SK-N-SH (cell line): ENCODE results near the gene CEP89. TPM values are rescaled to one million over a fixed set of nuclear protein-coding genes. Genes with fewer than 3 reads are reported as not detected.

Experiments
- CTCF ChIA-PET: fragments of 300-600, 350-600 bp; formaldehyde crosslinking; extraction: SDS; loops from one replicate; lab custom pipeline; 2021; lab: Yijun Ruan, JAX
- POLR2A ChIA-PET: fragments of 350-600 bp; sonication (Branson Sonifier 250); formaldehyde crosslinking; extraction: SDS; loops from one replicate; lab custom pipeline; 2020; ENCODE audit warnings: antibody characterized with exemption, inconsistent platforms; lab: Yijun Ruan, JAX
- DNase-seq: peaks from one replicate; pipeline ENCODE4 v3.0.0; 2012
- H2AFZ ChIP-seq: fragments of 200-600 bp; sonication (generic); 2 replicates; pipeline ENCODE4 v1.8.1; 2016; ENCODE audit warnings: antibody characterized with exemption, mild to moderate bottlenecking, low read depth
- H3F3A ChIP-seq: fragments of 200-600 bp; sonication (generic); replicated peaks from 2 replicates; pipeline ENCODE3; 2016; ENCODE audit warnings: antibody characterized with exemption, mild to moderate bottlenecking; ENCODE audit not compliant: insufficient read depth
- H3K27ac ChIP-seq, 2 experiments: fragments of 200-500 bp in 1 of 2; fragments of 200-600 bp in 1 of 2; sonication (Bioruptor generic) in 1 of 2; sonication (generic), shearing (Covaris generic) in 1 of 2; 2 replicates each; pipeline versions ENCODE4 v1.5.1 to v1.6.1; 2014 to 2016; ENCODE audit warnings: low read depth in 2 of 2, inconsistent platforms in 1 of 2, low read length in 1 of 2, mild to moderate bottlenecking in 1 of 2, mixed read lengths in 1 of 2
- H3K27me3 ChIP-seq: fragments of 200-600 bp; sonication (generic), shearing (Covaris generic); 2 replicates; pipeline ENCODE4 v1.6.1; 2016; ENCODE audit warnings: mixed run types; ENCODE audit not compliant: insufficient read depth
- H3K36me3 ChIP-seq, 2 experiments: fragments of 200-500 bp in 1 of 2; fragments of 200-600 bp in 1 of 2; sonication (Bioruptor generic) in 1 of 2; sonication (generic) in 1 of 2; replicated peaks in 1 of 2; 2 replicates each; pipeline versions ENCODE3 to v1.5.1; 2014 to 2016; ENCODE audit warnings: low read length in 1 of 2, mild to moderate bottlenecking in 1 of 2; ENCODE audit not compliant: insufficient read depth in 2 of 2, control insufficient read depth in 1 of 2
- H3K4me1 ChIP-seq, 2 experiments: fragments of 200-500 bp in 1 of 2; fragments of 200-600 bp in 1 of 2; sonication (Bioruptor generic) in 1 of 2; sonication (generic), shearing (Covaris generic) in 1 of 2; 2 replicates each; pipeline versions ENCODE4 v1.5.1 to v1.6.1; 2014 to 2016; ENCODE audit warnings: low read depth in 1 of 2, low read length in 1 of 2, mixed run types in 1 of 2; ENCODE audit not compliant: insufficient read depth in 2 of 2, control insufficient read depth in 1 of 2
- H3K4me2 ChIP-seq: fragments of 200-600 bp; sonication (generic), shearing (Covaris generic); 2 replicates; pipeline ENCODE4 v1.6.1; 2017; ENCODE audit warnings: mixed run types
- H3K4me3 ChIP-seq, 2 experiments: fragments of 200-500 bp in 1 of 2; fragments of 200-600 bp in 1 of 2; sonication (Bioruptor generic) in 1 of 2; sonication (generic), shearing (Covaris generic) in 1 of 2; 2 replicates each; pipeline versions ENCODE4 v1.5.1 to v1.8.1; 2014 to 2016; ENCODE audit warnings: low read depth in 2 of 2, inconsistent platforms in 1 of 2, low read length in 1 of 2, mild to moderate bottlenecking in 1 of 2, mixed read lengths in 1 of 2, moderate library complexity in 1 of 2
- H3K79me2 ChIP-seq: fragments of 200-600 bp; sonication (generic); 2 replicates; pipeline ENCODE4 v1.8.1; 2017; ENCODE audit warnings: mild to moderate bottlenecking; ENCODE audit not compliant: insufficient read depth
- H3K9ac ChIP-seq: fragments of 200-600 bp; sonication (generic); 2 replicates; pipeline ENCODE4 v1.6.1; 2017; ENCODE audit warnings: mixed run types
- H3K9me2 ChIP-seq: fragments of 200-600 bp; sonication (generic); 2 replicates; pipeline ENCODE4 v1.6.1; 2017; ENCODE audit warnings: mixed run types
- H3K9me3 ChIP-seq: fragments of 200-600 bp; sonication (generic); 2 replicates; pipeline ENCODE4 v1.6.1; 2017; ENCODE audit warnings: mixed run types, mild to moderate bottlenecking, moderate library complexity
- H4K20me1 ChIP-seq: fragments of 200-600 bp; sonication (generic); 2 replicates; pipeline ENCODE4 v1.6.1; 2017; ENCODE audit warnings: mild to moderate bottlenecking, mixed run types; ENCODE audit not compliant: insufficient read depth
- CHD2 ChIP-seq: fragments of 150-350 bp; IDR thresholded peaks from 2 replicates; pipeline ENCODE4 v1.6.1; 2018; ENCODE audit warnings: low read length; ENCODE audit not compliant: partially characterized antibody
- EP300 ChIP-seq, 2 experiments: IDR thresholded peaks; 2 replicates each; pipeline versions ENCODE4 v1.4.0 to v1.6.1; 2012; ENCODE audit warnings: borderline replicate concordance in 1 of 2, low read depth in 1 of 2, low read length in 1 of 2
- EZH2phosphoT487 ChIP-seq: fragments of 200-600 bp; sonication (generic); IDR thresholded peaks from 2 replicates; pipeline ENCODE4 v1.6.1; 2017; ENCODE audit warnings: low read depth, mixed run types, mild to moderate bottlenecking, antibody characterized with exemption, moderate library complexity, borderline replicate concordance
- FOXJ3 ChIP-seq: sonication (generic); formaldehyde crosslinking; IDR thresholded peaks from 2 replicates; pipeline ENCODE4 v1.5.1; 2020; ENCODE audit warnings: mild to moderate bottlenecking, missing genetic modification reagents
- FOXM1 ChIP-seq: IDR thresholded peaks from 2 replicates; pipeline ENCODE4 v1.4.0; 2012; ENCODE audit warnings: low read depth, mild to moderate bottlenecking
- GATA2 ChIP-seq: sonication (generic); formaldehyde crosslinking; IDR thresholded peaks from 2 replicates; pipeline ENCODE4 v1.5.0; 2020; ENCODE audit warnings: mild to moderate bottlenecking, missing genetic modification reagents
- IRF3 ChIP-seq: fragments of 150-350 bp; IDR thresholded peaks from 2 replicates; pipeline ENCODE4 v1.6.1; 2016; ENCODE audit warnings: mild to moderate bottlenecking, low read depth, low read length
- JUND ChIP-seq: IDR thresholded peaks from 2 replicates; pipeline ENCODE4 v1.4.0; 2012
- MEF2A ChIP-seq: IDR thresholded peaks from 2 replicates; pipeline ENCODE4 v1.4.0; 2012; ENCODE audit warnings: low read depth, borderline replicate concordance
- NFIC ChIP-seq: IDR thresholded peaks from 2 replicates; pipeline ENCODE4 v1.4.0; 2012; ENCODE audit warnings: borderline replicate concordance
- NRF1 ChIP-seq: IDR thresholded peaks from 2 replicates; pipeline ENCODE4 v1.6.1; 2012; ENCODE audit warnings: low read depth, mild to moderate bottlenecking, low read length
- PBX3 ChIP-seq: IDR thresholded peaks from 2 replicates; pipeline ENCODE4; 2012
- SIN3A ChIP-seq: IDR thresholded peaks from 2 replicates; pipeline ENCODE4 v1.6.1; 2012; ENCODE audit warnings: low read depth, mild to moderate bottlenecking, low read length, moderate library complexity, borderline replicate concordance
- SMC3 ChIP-seq: IDR thresholded peaks from 2 replicates; pipeline ENCODE4 v1.6.1; 2012; ENCODE audit warnings: low read depth, low read length, improper control_type of control experiment
- TAF1 ChIP-seq: IDR thresholded peaks from 2 replicates; pipeline ENCODE4 v1.6.1; 2012; ENCODE audit warnings: low read depth, mild to moderate bottlenecking, low read length, moderate library complexity, borderline replicate concordance
- TCF12 ChIP-seq: IDR thresholded peaks from 2 replicates; pipeline ENCODE4 v1.4.0; 2012
- TEAD4 ChIP-seq: IDR thresholded peaks from 2 replicates; pipeline ENCODE4 v1.4.0; 2012; ENCODE audit warnings: mild to moderate bottlenecking, borderline replicate concordance; ENCODE audit not compliant: insufficient read depth
- YY1 ChIP-seq: IDR thresholded peaks from 2 replicates; pipeline ENCODE4 v1.4.0; 2012; ENCODE audit warnings: low read depth, mild to moderate bottlenecking
- WGBS: methylation state at CpG from one replicate; pipeline ENCODE4 v1.1.6; 2017; ENCODE audit warnings: low lambda C conversion rate; 5-methylcytosine and 5-hydroxymethylcytosine counted together
- polyA plus RNA-seq, 3 experiments: library from polyadenylated mRNA; depleted of rRNA; stranded (reverse); fragments of >200 nt; gene quantifications; 2 replicates each; pipeline ENCODE4 v1.2.3, GENCODE V29; 2012
- TF ChIP-seq, protein P1 (sequence below): fragments of 150-350 bp; IDR thresholded peaks from 2 replicates; pipeline ENCODE4 v1.6.1; 2017; ENCODE audit warnings: antibody characterized with exemption, low read length, low read depth, borderline replicate concordance
- TF ChIP-seq, protein P2 (sequence below): IDR thresholded peaks from 2 replicates; pipeline ENCODE4 v1.4.0; 2012; ENCODE audit warnings: low read depth
- TF ChIP-seq, protein P3 (sequence below): IDR thresholded peaks from 2 replicates; pipeline ENCODE4 v1.6.1; 2012; ENCODE audit warnings: mild to moderate bottlenecking, low read depth, low read length, moderate library complexity

CEP89 gene
- polyA plus RNA-seq, 1 of the 3 experiments (the other 2 are of a cell fraction) = 16.4 TPM

- POLR2A ChIA-PET = no interaction called here
- Histone ChIP-seq H3K27ac (no peak overlapping the region), H3K4me3 (no peak overlapping the region), H3K9me3 (no peaks in the 10 kb centered on the region; the same call in 1 of the 2 replicates), H3K79me2 (no peaks in the 10 kb centered on the region; the same call in 1 of the 2 replicates), H2AFZ (no peak overlapping the region), H3K9ac (no peak overlapping the region), H3F3A (no peaks in the 10 kb centered on the region), H3K4me2 (no peak overlapping the region), H3K27me3 (no peaks in the 10 kb centered on the region), H4K20me1 (no peaks in the 10 kb centered on the region), H3K4me1 (no peaks in the 10 kb centered on the region), H3K36me3 (peaks cover 6 to 24% of the 10 kb centered on the region in 2 experiments), H3K9me2 (no peaks in the 10 kb centered on the region)
- TF ChIP-seq TAF1 (no peak), NFIC (no peak), YY1 (no peak), JUND (no peak)
- CTCF ChIA-PET = interaction anchor here (0.5 kb wide), 1 partner anchor 10 kb away, joined by 4 read pairs; no protein-coding TSS in a partner anchor
- 89% methylated on average over 7 of the region's 7 CpGs for WGBS
- DNase-seq = no peak
Observed at GRCh38 chr19:32902448-32902847, 69.3 kb downstream of the CEP89 start.

GRCh38 chr19:32901504-32902161 lies 70.1 kb downstream of the CEP89 start:
- CTCF ChIA-PET = interaction anchor here (0.5 kb wide), 1 partner anchor 10 kb away, joined by 4 read pairs; no protein-coding TSS in a partner anchor
- Histone ChIP-seq H2AFZ (no peak overlapping the region), H3K9ac (no peak overlapping the region), H3K27ac (no peak overlapping the region), H3K36me3 (peaks cover 6 to 20% of the 10 kb centered on the region in 2 experiments), H3K4me2 (no peak overlapping the region), H3K9me2 (no peaks in the 10 kb centered on the region), H3K4me3 (no peak overlapping the region), H3K79me2 (no peaks in the 10 kb centered on the region; the same call in 1 of the 2 replicates), H4K20me1 (no peaks in the 10 kb centered on the region), H3K9me3 (no peaks in the 10 kb centered on the region; the same call in 1 of the 2 replicates), H3F3A (peaks cover 6% of the 10 kb centered on the region), H3K4me1 (no peaks in the 10 kb centered on the region), H3K27me3 (no peaks in the 10 kb centered on the region)
- 77% methylated on average over 5 of the region's 5 CpGs for WGBS
- no peak for DNase-seq
- POLR2A ChIA-PET = no interaction called here
- TF ChIP-seq, protein P1, sequence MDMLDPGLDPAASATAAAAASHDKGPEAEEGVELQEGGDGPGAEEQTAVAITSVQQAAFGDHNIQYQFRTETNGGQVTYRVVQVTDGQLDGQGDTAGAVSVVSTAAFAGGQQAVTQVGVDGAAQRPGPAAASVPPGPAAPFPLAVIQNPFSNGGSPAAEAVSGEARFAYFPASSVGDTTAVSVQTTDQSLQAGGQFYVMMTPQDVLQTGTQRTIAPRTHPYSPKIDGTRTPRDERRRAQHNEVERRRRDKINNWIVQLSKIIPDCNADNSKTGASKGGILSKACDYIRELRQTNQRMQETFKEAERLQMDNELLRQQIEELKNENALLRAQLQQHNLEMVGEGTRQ = no peak
- no peak for TF ChIP-seq TEAD4
- TF ChIP-seq EP300 (IDR thresholded peaks at IDR 0.05; ENCODE audit: borderline replicate concordance in 1 of 2, low read depth in 1 of 2, low read length in 1 of 2) = no peak
- no peak for TF ChIP-seq GATA2 (CRISPR knock-in tag)
- TF ChIP-seq IRF3 = no peak
- no peak for TF ChIP-seq PBX3
- no peak for TF ChIP-seq EZH2phosphoT487
- TF ChIP-seq FOXJ3 (CRISPR knock-in tag) = no peak
- TF ChIP-seq JUND = no peak
- no peak for TF ChIP-seq CHD2
- TF ChIP-seq SIN3A = no peak
- no peak for TF ChIP-seq MEF2A
- TF ChIP-seq, protein P2, sequence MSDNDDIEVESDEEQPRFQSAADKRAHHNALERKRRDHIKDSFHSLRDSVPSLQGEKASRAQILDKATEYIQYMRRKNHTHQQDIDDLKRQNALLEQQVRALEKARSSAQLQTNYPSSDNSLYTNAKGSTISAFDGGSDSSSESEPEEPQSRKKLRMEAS = no peak
- no peak for TF ChIP-seq TCF12
- TF ChIP-seq NFIC = no peak
- TF ChIP-seq, protein P3, sequence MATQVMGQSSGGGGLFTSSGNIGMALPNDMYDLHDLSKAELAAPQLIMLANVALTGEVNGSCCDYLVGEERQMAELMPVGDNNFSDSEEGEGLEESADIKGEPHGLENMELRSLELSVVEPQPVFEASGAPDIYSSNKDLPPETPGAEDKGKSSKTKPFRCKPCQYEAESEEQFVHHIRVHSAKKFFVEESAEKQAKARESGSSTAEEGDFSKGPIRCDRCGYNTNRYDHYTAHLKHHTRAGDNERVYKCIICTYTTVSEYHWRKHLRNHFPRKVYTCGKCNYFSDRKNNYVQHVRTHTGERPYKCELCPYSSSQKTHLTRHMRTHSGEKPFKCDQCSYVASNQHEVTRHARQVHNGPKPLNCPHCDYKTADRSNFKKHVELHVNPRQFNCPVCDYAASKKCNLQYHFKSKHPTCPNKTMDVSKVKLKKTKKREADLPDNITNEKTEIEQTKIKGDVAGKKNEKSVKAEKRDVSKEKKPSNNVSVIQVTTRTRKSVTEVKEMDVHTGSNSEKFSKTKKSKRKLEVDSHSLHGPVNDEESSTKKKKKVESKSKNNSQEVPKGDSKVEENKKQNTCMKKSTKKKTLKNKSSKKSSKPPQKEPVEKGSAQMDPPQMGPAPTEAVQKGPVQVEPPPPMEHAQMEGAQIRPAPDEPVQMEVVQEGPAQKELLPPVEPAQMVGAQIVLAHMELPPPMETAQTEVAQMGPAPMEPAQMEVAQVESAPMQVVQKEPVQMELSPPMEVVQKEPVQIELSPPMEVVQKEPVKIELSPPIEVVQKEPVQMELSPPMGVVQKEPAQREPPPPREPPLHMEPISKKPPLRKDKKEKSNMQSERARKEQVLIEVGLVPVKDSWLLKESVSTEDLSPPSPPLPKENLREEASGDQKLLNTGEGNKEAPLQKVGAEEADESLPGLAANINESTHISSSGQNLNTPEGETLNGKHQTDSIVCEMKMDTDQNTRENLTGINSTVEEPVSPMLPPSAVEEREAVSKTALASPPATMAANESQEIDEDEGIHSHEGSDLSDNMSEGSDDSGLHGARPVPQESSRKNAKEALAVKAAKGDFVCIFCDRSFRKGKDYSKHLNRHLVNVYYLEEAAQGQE = no peak
- TF ChIP-seq SMC3 = no peak
- TF ChIP-seq FOXM1 = no peak
- TF ChIP-seq NRF1 = no peak
